ENCODE data around the gene ULBP2. TPM values are rescaled to one million over a fixed set of nuclear protein-coding genes. Genes with fewer than 3 reads are reported as not detected.
A peak's percentile ranks its signal among the peaks of the same experiment; 100 is the strongest.
"Not testable (repeated sequence)": the region's sequence is repeated elsewhere in the genome, so short reads cannot be mapped to it uniquely, and the experiment has no call there.

ULBP2 gene
- total RNA-seq, 2 experiments from 2014 or later, result 0.32 to 0.43 TPM

DNA sequence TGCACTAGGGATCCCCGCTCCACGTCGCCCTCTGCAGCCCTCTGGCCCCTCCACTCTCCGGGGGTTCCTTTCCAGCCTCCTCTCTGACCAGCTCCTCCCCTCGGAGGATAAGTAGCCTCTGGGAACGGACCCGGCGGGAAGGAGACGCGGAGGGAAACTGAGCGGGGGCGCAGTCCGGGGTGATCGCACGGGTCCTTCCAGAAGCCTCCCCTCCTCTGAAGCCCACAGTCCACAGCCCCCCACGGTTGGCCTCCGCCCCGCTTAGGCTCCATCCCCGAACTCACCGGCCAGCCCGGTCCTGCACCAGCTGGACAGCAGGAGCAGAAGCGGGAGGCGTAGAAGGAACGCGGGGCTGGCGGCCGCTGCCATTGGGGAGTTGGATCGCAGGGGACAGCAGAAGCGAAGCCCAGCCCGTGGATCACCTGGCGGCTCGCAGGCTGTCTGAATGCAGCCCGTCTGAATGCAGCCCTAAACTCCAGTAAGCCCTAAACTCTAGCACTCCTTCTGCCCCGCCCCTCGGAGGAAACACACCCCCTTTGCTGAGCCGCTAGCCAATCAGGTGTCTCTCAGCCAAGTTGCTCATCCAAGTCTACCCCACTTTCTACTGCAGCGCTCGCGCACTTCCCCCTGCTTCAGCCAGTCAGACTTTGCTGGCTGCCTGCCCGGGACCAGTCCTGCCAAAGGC is 19.0 kb upstream of the ULBP2 start, which contains the start of gene RAET1G:
Gene RAET1G, minus strand, starts transcription at position 480 of the 685 bp plus-strand sequence. Its CDS starts 111 bp downstream, at position 369.
- no peak within 1 kb of the TSS for H3K27ac Mint-ChIP-seq
- H3K27me3 Mint-ChIP-seq, result peaks cover 63% of the 10 kb centered on the region
- ChIA-PET POLR2A (interaction anchor here (0.5 kb wide), 1 partner anchor 9 kb away, joined by 3 read pairs; no protein-coding TSS in a partner anchor), CTCF (interaction anchor here (1.0 to 1.7 kb wide), 2 partner anchors 88 to 91 kb away, joined by 4 to 7 read pairs; no protein-coding TSS in a partner anchor)
- H3K9me3 Mint-ChIP-seq (ENCODE audit: low read depth), result no peaks in the 10 kb centered on the region
- peak within 1 kb of the TSS; percentile 70 for H3K4me3 Mint-ChIP-seq
- H3K36me3 Mint-ChIP-seq (ENCODE audit: low read depth), result no peaks in the 10 kb centered on the region
- peaks cover 21% of the 10 kb centered on the region for H3K4me1 Mint-ChIP-seq
- DNase-seq, result peak; percentile 90
- intact Hi-C loops (cut with DNase I, micrococcal nuclease), result loop anchor here (1.0 to 10.0 kb wide), 5 partner anchors 58 to 412 kb away; partner anchors contain the start of genes LRP11 (in 2 of the 2), GINM1 (in 1 of the 2) and LATS1 (in 1 of the 2)
- peak; percentile 95 for ATAC-seq

DNA sequence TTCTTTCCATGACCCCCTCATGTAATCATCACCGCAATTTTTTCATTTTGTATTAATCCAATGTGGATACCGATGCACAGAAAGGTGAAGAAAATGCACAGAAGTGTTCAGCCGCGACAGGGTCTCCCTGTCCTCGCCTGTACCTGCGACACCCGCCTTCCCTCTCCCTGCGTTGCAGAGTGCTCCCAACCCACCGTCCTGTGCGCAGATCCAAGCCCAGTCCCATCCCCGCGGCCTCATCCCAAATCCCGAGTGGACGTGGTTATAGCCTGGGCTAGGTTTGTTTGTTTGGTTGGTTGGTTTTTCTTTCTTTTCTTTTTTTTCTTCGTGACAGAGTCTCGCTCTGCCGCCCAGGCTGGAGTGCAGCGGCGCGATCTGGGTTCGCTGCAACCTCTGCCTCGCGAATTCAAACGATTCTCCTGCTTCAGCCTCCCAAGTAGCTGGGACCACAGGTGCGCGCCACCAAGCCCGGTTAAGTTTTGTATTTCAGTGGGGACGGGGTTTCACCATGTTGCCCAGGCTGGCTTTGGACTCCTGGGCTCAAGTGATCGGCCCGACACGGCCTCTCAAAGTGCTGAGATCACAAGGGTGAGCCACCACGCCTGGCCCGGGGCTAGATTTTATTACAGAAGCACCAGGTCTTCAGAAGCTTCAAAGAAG is 18.4 kb upstream of the ULBP2 start:
- no peak overlapping the region for H3K27ac Mint-ChIP-seq
- intact Hi-C loops (cut with DNase I, micrococcal nuclease), result loop anchor here (1.0 to 10.0 kb wide), 5 partner anchors 59 to 411 kb away; partner anchors contain the start of genes LRP11 (in 2 of the 2), GINM1 (in 1 of the 2) and LATS1 (in 1 of the 2)
- DNase-seq, result no peak
- CTCF ChIA-PET, result interaction anchor here (0.6 to 2.5 kb wide), 5 partner anchors 83 to 445 kb away, joined by 3 to 12 read pairs (median 7); partner anchors contain the start of gene IYD
- ATAC-seq, result peak; percentile 15
- no peaks in the 10 kb centered on the region for H3K36me3 Mint-ChIP-seq (ENCODE audit: low read depth)
- H3K4me3 Mint-ChIP-seq, result peak overlapping the region; percentile 70
- H3K27me3 Mint-ChIP-seq, result peaks cover 70% of the 10 kb centered on the region
- POLR2A ChIA-PET, result interaction anchor here (0.5 kb wide), 1 partner anchor 9 kb away, joined by 3 read pairs; no protein-coding TSS in a partner anchor
- peaks cover 21% of the 10 kb centered on the region for H3K4me1 Mint-ChIP-seq
- H3K9me3 Mint-ChIP-seq (ENCODE audit: low read depth), result no peaks in the 10 kb centered on the region

DNA sequence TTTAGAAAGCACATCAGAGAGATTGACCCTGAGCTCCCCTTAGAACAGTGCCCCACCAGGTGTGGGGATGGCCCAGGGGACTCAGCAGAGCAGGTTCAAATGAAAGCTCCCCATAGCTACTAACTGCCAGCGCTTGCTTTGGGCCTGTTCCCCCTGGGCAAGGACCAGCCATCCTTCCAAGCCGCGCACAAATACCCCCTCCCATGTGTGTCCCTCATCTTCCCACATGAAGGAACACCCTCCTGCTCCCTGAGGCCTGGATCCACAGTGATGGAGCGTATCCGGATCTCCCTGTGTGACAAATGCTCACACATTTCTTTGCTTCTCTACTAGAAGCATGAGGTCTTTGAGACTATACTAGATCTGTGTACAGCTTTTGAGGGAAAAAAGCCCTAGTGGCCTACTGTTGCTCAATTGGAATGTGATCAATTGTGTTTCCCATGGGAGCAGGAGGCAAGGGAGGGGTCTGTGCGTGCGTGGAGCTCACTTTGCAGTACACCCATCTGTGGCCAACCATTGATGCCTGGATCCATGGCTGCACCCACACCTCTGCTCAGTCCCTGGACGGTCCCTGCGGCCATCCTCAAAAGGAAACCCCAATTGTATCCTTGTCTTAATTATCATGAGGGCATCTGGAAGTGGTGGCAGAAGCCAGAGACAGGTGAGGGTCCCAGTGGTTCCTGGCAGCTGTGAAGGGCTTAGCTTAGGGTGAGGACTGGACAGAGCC is 17.4 kb upstream of the ULBP2 start:
- intact Hi-C loops (cut with DNase I, micrococcal nuclease), result loop anchor here (5.0 to 10.0 kb wide), 2 partner anchors 207 to 410 kb away; partner anchors contain the start of gene LATS1 (in 1 of the 2)
- CTCF ChIA-PET, result interaction anchor here (0.6 to 2.5 kb wide), 8 partner anchors 10 to 444 kb away, joined by 3 to 12 read pairs (median 6); partner anchors contain the start of gene IYD
- no peaks in the 10 kb centered on the region for H3K9me3 Mint-ChIP-seq (ENCODE audit: low read depth)

DNA sequence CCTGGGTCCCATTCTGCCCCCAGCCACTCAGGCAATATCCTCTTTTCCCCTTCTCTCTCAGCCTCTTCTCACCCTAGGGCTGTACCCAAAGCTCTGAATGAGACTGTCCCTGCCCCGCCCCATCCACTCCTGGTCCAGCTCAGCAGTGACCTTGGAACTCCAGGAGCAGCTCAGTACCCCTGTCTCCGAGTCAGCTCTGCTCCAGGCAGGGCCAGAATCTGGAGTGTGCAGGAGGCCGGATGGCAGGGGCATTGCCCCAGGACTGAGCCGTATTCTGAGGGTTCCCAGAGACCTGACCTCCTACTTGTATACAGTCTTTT is 16.9 kb upstream of the ULBP2 start:
- H3K36me3 Mint-ChIP-seq (ENCODE audit: low read depth), result no peaks in the 10 kb centered on the region
- intact Hi-C loops (cut with DNase I, micrococcal nuclease), result loop anchor here (5.0 to 10.0 kb wide), 3 partner anchors 208 to 410 kb away; partner anchors contain the start of genes LATS1 (in 1 of the 2) and PPIL4 (in 1 of the 2)
- H3K4me1 Mint-ChIP-seq, result peaks cover 21% of the 10 kb centered on the region
- DNase-seq, result no peak
- no peak for ATAC-seq
- H3K4me3 Mint-ChIP-seq, result no peak overlapping the region
- ChIA-PET CTCF (interaction anchor here (0.5 to 2.5 kb wide), 10 partner anchors 10 to 668 kb away, joined by 3 to 12 read pairs (median 4); no protein-coding TSS in a partner anchor), POLR2A (no interaction called here)
- H3K9me3 Mint-ChIP-seq (ENCODE audit: low read depth), result no peaks in the 10 kb centered on the region
- H3K27me3 Mint-ChIP-seq, result peaks cover 80% of the 10 kb centered on the region
- no peak overlapping the region for H3K27ac Mint-ChIP-seq

More for the DNA sequence above, 17.4 kb upstream of the ULBP2 start:
- Mint-ChIP-seq H3K4me1 (peaks cover 21% of the 10 kb centered on the region), H3K36me3 (ENCODE audit: low read depth) (no peaks in the 10 kb centered on the region), H3K27ac (no peak overlapping the region), H3K27me3 (peaks cover 77% of the 10 kb centered on the region), H3K4me3 (no peak overlapping the region)
- ATAC-seq (no peak), DNase-seq (no peak)
- POLR2A ChIA-PET, result no interaction called here

DNA sequence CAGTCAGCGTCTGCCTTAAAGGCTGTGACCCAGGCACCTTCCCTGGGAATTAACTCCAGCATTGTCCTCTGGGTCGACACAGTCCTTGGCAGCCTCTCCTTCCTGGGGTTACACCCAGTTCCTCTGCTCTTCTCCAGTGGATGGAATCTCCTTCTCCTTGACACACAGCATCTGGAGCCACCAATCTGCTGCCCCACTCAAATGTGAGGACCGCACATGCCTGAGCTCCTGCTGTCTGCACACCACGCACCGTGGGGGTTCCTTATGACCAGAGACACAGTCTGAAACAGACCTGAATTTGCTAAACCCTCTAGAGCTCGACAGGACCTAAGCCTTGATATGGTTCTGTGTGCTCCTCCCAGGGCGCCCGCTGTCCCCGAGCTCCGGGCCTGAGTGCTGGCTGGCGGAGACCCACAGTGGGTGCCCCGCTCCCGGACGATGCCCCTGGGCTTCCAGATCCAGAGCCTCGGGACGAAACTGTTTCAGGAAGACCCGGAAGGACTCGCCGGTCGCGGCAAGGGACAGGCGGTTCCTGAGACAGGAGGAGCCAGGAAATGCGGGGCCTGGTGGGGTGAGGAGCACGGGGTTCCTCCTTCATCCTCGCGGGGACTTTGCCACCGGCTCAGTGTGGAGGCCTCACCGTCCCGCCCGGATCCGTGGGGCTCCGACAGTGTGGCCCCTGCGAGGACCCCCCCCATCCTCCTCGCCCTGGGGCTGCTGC is 16.4 kb upstream of the ULBP2 start:
- Mint-ChIP-seq H3K4me3 (peak overlapping the region; percentile 47), H3K27me3 (peaks cover 81% of the 10 kb centered on the region), H3K36me3 (ENCODE audit: low read depth) (no peaks in the 10 kb centered on the region), H3K9me3 (ENCODE audit: low read depth) (no peaks in the 10 kb centered on the region), H3K4me1 (peaks cover 21% of the 10 kb centered on the region), H3K27ac (no peak overlapping the region)
- DNase-seq (peak; percentile 27), ATAC-seq (no peak)
- ChIA-PET CTCF (interaction anchor here (0.5 to 2.5 kb wide), 9 partner anchors 10 to 667 kb away, joined by 3 to 12 read pairs (median 5); no protein-coding TSS in a partner anchor), POLR2A (no interaction called here)
- intact Hi-C loops (cut with DNase I, micrococcal nuclease), result loop anchor here (5.0 to 10.0 kb wide), 2 partner anchors 378 to 409 kb away; partner anchors contain the start of gene PPIL4 (in 1 of the 2)

DNA sequence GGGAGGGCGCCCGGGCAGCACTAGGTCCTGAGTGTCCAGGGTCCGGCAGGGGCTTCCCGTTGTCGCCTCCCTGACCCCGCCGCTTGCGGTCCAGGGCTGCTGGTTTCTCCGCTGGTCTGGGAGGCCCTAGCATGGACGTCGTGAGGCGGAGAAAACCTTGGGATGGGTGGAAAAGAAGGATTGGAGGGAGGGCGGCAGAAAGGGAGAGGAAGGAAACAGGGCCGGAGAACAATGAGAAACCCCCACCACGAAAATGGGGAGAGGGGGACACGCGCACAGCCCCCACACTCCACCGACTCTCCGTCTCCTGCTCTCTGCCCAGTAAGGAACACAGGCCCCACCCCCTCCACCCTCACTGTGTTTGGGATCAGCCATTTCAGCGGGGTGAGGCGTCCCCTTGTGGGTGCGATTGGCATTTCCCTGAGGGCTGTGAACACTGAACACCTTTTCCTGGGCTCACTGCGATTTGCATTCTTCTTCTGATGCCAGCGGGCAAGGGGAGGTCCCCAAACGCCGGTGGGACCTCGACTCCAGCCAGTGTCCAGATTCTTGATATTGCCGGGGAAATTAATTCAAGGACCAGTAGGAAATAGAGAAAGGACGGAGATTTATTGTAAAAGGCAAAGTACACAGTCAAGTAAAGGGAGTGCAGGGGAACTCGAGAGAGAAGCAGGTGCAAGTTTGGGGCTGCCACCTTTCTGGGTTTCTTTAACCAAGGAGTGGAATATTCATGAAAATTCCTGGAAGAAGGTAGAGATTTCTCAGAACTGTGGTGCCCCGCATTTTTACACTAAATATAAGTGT is 15.6 kb upstream of the ULBP2 start:
- no peak overlapping the region for H3K27ac Mint-ChIP-seq
- CTCF ChIA-PET, result interaction anchor here (0.7 to 2.5 kb wide), 7 partner anchors 83 to 172 kb away, joined by 3 to 12 read pairs (median 6); no protein-coding TSS in a partner anchor
- ATAC-seq, result peak; percentile 83

DNA sequence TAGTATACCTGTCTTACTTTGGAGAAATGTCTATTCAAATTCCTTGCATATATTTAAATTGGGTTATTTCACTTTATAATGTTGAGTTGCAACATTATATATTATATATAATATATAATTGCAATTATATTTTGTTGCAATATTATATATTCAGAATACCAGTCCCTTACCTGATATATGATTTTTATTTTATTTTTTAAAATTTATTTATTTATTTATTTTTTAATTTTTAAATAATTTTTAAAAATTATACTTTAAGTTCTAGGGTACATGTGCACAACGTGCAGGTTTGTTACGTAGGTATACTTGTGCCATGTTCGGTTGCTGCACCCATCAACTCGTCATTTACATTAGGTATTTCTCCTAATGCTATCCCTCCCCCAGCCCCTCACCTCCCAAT is 14.8 kb upstream of the ULBP2 start:
- ATAC-seq; DNase-seq; H3K4me3 Mint-ChIP-seq; POLR2A ChIA-PET; H3K9me3 Mint-ChIP-seq (ENCODE audit: low read depth); H3K27ac Mint-ChIP-seq; H3K36me3 Mint-ChIP-seq (ENCODE audit: low read depth): not testable (repeated sequence)
- Mint-ChIP-seq H3K27me3 (peaks cover 78% of the 10 kb centered on the region), H3K4me1 (peaks cover 21% of the 10 kb centered on the region)
- intact Hi-C loops (cut with DNase I, micrococcal nuclease), result loop anchor here (5.0 to 10.0 kb wide), 2 partner anchors 380 to 408 kb away; partner anchors contain the start of gene PPIL4 (in 1 of the 2)
- CTCF ChIA-PET, result interaction anchor here (0.6 to 1.0 kb wide), 5 partner anchors 91 to 473 kb away, joined by 3 to 6 read pairs (median 3); no protein-coding TSS in a partner anchor

More for the DNA sequence above, 15.6 kb upstream of the ULBP2 start:
- Mint-ChIP-seq H3K36me3 (ENCODE audit: low read depth) (no peaks in the 10 kb centered on the region), H3K4me1 (peaks cover 21% of the 10 kb centered on the region), H3K4me3 (peak overlapping the region; percentile 47), H3K9me3 (ENCODE audit: low read depth) (no peaks in the 10 kb centered on the region), H3K27me3 (peaks cover 80% of the 10 kb centered on the region)
- peak; percentile 93 for DNase-seq
- POLR2A ChIA-PET, result no interaction called here
- intact Hi-C loops (cut with DNase I, micrococcal nuclease), result loop anchor here (1.0 to 10.0 kb wide), 5 partner anchors 86 to 409 kb away; partner anchors contain the start of gene PPIL4 (in 1 of the 2)

DNA sequence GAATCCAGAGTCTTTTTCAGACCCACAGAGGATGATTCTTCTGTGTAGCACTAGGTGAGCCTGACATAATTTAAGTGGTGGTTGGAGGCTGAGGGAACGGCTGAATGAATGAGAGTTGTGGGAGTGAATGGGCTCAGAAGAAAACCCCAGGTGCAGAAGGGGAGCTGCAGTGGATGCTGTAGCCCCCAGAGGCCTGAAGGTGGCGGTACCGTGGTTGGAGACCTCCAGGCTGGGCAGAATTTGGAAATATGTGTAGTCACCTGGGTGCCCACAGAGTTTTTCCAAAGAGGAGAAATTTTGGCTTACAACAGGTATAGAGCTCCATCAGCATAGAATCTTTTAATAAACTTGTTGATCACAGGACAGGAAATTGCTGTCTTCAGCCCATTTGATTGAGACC is 12.4 kb upstream of the ULBP2 start:
- no peak overlapping the region for H3K27ac Mint-ChIP-seq
- no peak overlapping the region for H3K4me3 Mint-ChIP-seq
- peaks cover 74% of the 10 kb centered on the region for H3K27me3 Mint-ChIP-seq
- POLR2A ChIA-PET, result no interaction called here
- peak; percentile 52 for DNase-seq
- CTCF ChIA-PET, result interaction anchor here (0.6 to 1.1 kb wide), 4 partner anchors 55 to 94 kb away, joined by 3 to 5 read pairs (median 4); no protein-coding TSS in a partner anchor
- H3K36me3 Mint-ChIP-seq (ENCODE audit: low read depth), result no peaks in the 10 kb centered on the region
- no peak for ATAC-seq
- H3K4me1 Mint-ChIP-seq, result peaks cover 12% of the 10 kb centered on the region
- no peaks in the 10 kb centered on the region for H3K9me3 Mint-ChIP-seq (ENCODE audit: low read depth)
- intact Hi-C loops (cut with DNase I, micrococcal nuclease), result loop anchor here (5.0 to 10.0 kb wide), 2 partner anchors 382 to 405 kb away; partner anchors contain the start of gene PPIL4 (in 1 of the 2)

DNA sequence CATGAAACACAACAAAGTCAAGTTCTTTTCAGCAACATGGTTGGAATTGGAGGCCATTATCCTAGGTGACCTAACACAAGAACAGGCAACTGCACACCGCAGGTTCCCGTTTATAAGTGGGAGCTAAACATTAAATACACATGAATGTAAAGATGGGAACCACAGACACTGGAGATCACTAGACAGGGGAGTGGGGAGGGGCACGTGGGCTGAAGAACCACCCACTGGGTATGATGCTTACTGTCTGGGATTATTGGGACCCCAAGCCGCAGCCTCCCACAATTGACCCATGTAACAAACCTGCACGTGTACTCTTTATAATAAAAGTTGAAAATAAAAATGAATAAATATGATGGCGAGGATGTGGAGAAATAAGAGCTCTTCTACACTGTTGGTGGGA is 10.3 kb upstream of the ULBP2 start:
- intact Hi-C loops (cut with DNase I, micrococcal nuclease), result loop anchor here in 1 of 2 experiments (5.0 kb wide), 1 partner anchor 881 kb away; no protein-coding TSS in a partner anchor
- H3K27me3 Mint-ChIP-seq, result peaks cover 77% of the 10 kb centered on the region

More for the DNA sequence above, 10.3 kb upstream of the ULBP2 start:
- Mint-ChIP-seq H3K36me3 (ENCODE audit: low read depth) (no peaks in the 10 kb centered on the region), H3K4me1 (peaks cover 11% of the 10 kb centered on the region), H3K27ac (no peak overlapping the region), H3K4me3 (no peak overlapping the region), H3K9me3 (ENCODE audit: low read depth) (no peaks in the 10 kb centered on the region)
- POLR2A ChIA-PET, result no interaction called here
- no peak for DNase-seq
- CTCF ChIA-PET, result interaction anchor here (1.3 kb wide), 2 partner anchors 85 to 123 kb away, joined by 3 to 4 read pairs; no protein-coding TSS in a partner anchor
- ATAC-seq, result no peak

Measured in activated CD4-positive, alpha-beta T cell treated with anti-CD3 and anti-CD28 coated beads for 36 hours (primary cell).